ENCODE results near the gene MAP4K3.

GRCh38 chr2:39225567-39225966 is 211.5 kb downstream of the MAP4K3 start:
- TF ChIP-seq ZNF518A (tag by site-specific recombination; conservative IDR thresholded peaks at IDR 0.05; ENCODE audit: low read depth), result no peak
- no peak for TF ChIP-seq ZXDB (tag by site-specific recombination; IDR thresholded peaks at IDR 0.05)
- TF ChIP-seq CTCF (tag by site-specific recombination; IDR thresholded peaks at IDR 0.05), result no peak
- no peak for TF ChIP-seq REST (tag by site-specific recombination; IDR thresholded peaks at IDR 0.05)
